PC-3 (cell line): ENCODE results near the gene SYNE1. TPM values are rescaled to one million over a fixed set of nuclear protein-coding genes. Genes with fewer than 3 reads are reported as not detected.

Experiments
- ATAC-seq: fragments of 200-7000 bp; cut with Tn5 transposase; 2 replicates; pipeline ENCODE4 v1.9.1; 2020; ENCODE audit warnings: mild to moderate bottlenecking, moderate library complexity
- BruUV-seq: library from RNA; stranded (reverse); fragments of 400-500 nt; replicated peaks from 2 replicates; lab custom pipeline; 2021; lab: Mats Ljungman, UMichigan
- CTCF ChIA-PET: fragments of 300-600 bp; sonication (Branson Sonifier 250); formaldehyde crosslinking; loops from one replicate; lab custom pipeline; 2022; ENCODE audit warnings: antibody characterized with exemption; lab: Charles Lee
- POLR2A ChIA-PET: fragments of 300-600 bp; sonication (Branson Sonifier 250); formaldehyde crosslinking; loops from one replicate; lab custom pipeline; 2022; ENCODE audit warnings: antibody characterized with exemption; ENCODE audit not compliant: unreplicated experiment; lab: Charles Lee
- DNase-seq: peaks from one replicate; pipeline ENCODE4 v3.0.0-alpha.2; 2015
- H2AFZ ChIP-seq: fragments of 300-600 bp; sonication (generic); 2 replicates; pipeline ENCODE4 v1.6.0; 2016; ENCODE audit warnings: antibody characterized with exemption, low read length
- H3F3A ChIP-seq: fragments of 300-600 bp; sonication (generic); one replicate; pipeline ENCODE4 v1.6.0; 2017; ENCODE audit warnings: antibody characterized with exemption, low read length, control low read depth, mild to moderate bottlenecking; ENCODE audit not compliant: unreplicated experiment
- H3K27ac ChIP-seq: fragments of 300-600 bp; sonication (generic); 2 replicates; pipeline ENCODE4 v1.5.1; 2016; ENCODE audit warnings: mild to moderate bottlenecking, low read length
- H3K27me3 ChIP-seq: fragments of 300-600 bp; sonication (generic); 2 replicates; pipeline ENCODE4 v1.6.1; 2016; ENCODE audit warnings: low read length, mixed read lengths
- H3K36me3 ChIP-seq: fragments of 300-600 bp; sonication (generic); 2 replicates; pipeline ENCODE4 v1.6.1; 2016; ENCODE audit warnings: low read depth, mixed run types, low read length, mixed read lengths
- H3K4me1 ChIP-seq: fragments of 300-600 bp; sonication (generic); 2 replicates; pipeline ENCODE4 v1.5.1; 2016; ENCODE audit warnings: low read length; ENCODE audit not compliant: insufficient read depth
- H3K4me2 ChIP-seq: fragments of 300-600 bp; sonication (generic); 2 replicates; pipeline ENCODE4 v1.6.0; 2016; ENCODE audit warnings: low read length
- H3K4me3 ChIP-seq: fragments of 300-600 bp; sonication (generic); 2 replicates; pipeline ENCODE4 v1.5.1; 2016; ENCODE audit warnings: mild to moderate bottlenecking, low read length, mixed read lengths
- H3K79me2 ChIP-seq: fragments of 300-600 bp; sonication (generic); 2 replicates; pipeline ENCODE4 v1.6.1; 2017; ENCODE audit warnings: low read length, mixed read lengths
- H3K9ac ChIP-seq: fragments of 300-600 bp; sonication (generic); 2 replicates; pipeline ENCODE4 v1.6.0; 2016; ENCODE audit warnings: mild to moderate bottlenecking, low read length
- H3K9me2 ChIP-seq: fragments of 300-600 bp; sonication (generic); replicated peaks from 2 replicates; pipeline ENCODE4 v1.6.1; 2016; ENCODE audit warnings: mixed run types, low read length, mixed read lengths
- H3K9me3 ChIP-seq: fragments of 300-600 bp; sonication (generic); 2 replicates; pipeline ENCODE4 v1.6.1; 2016; ENCODE audit warnings: low read length, mixed read lengths
- H4K20me1 ChIP-seq: fragments of 300-600 bp; sonication (generic); 2 replicates; pipeline ENCODE4 v1.6.1; 2016; ENCODE audit warnings: low read length, mixed read lengths
- EZH2 ChIP-seq: fragments of 300-600 bp; sonication (generic); IDR thresholded peaks from one replicate; pipeline ENCODE4 v1.6.1; 2017; ENCODE audit warnings: antibody characterized with exemption, mild to moderate bottlenecking, low read length; ENCODE audit not compliant: unreplicated experiment
- EZH2phosphoT487 ChIP-seq: fragments of 300-600 bp; sonication (generic); IDR thresholded peaks from 2 replicates; pipeline ENCODE4 v1.6.1; 2018; ENCODE audit warnings: mild to moderate bottlenecking, antibody characterized with exemption, low read length, borderline replicate concordance
- intact Hi-C: fragments of 100-400 bp; cut with micrococcal nuclease; formaldehyde crosslinking; loops from 2 replicates; pipeline ENCODE4 v1.9.0; 2023
- total RNA-seq: library from RNA; depleted of rRNA; stranded (reverse); fragments of >200 nt; gene quantifications from 2 replicates; pipeline ENCODE4 v1.2.3, GENCODE V29; 2014
- TF ChIP-seq, protein P1 (sequence below): fragments of 300-600 bp; sonication (generic); conservative IDR thresholded peaks from 2 replicates; pipeline ENCODE4 v1.5.1; 2017; ENCODE audit warnings: antibody characterized with exemption, low read depth, mild to moderate bottlenecking, low read length

Gene SYNE1
- total RNA-seq, 1 experiment from 2014 or later = 16.7 TPM

GRCh38 chr6:152508477-152508876 is 128.7 kb downstream of the SYNE1 start:
- Histone ChIP-seq H3K9me3 (no peaks in the 10 kb centered on the region), H3K79me2 (no peaks in the 10 kb centered on the region), H3F3A (no peaks in the 10 kb centered on the region), H3K4me2 (no peak overlapping the region), H3K9me2 (no peaks in the 10 kb centered on the region), H2AFZ (no peak overlapping the region), H3K4me1 (peaks cover 3% of the 10 kb centered on the region), H3K27me3 (no peaks in the 10 kb centered on the region), H3K4me3 (no peak overlapping the region), H3K36me3 (no peaks in the 10 kb centered on the region), H4K20me1 (no peaks in the 10 kb centered on the region), H3K27ac (no peak overlapping the region), H3K9ac (no peak overlapping the region)
- DNase-seq = no peak
- intact Hi-C loops = no loop called here
- CTCF ChIA-PET = no interaction called here
- no TSS peak for BruUV-seq
- POLR2A ChIA-PET = no interaction called here
- ATAC-seq = peak; percentile 50
- TF ChIP-seq EZH2phosphoT487 (no peak), EZH2 (no peak)
- TF ChIP-seq, protein P1, sequence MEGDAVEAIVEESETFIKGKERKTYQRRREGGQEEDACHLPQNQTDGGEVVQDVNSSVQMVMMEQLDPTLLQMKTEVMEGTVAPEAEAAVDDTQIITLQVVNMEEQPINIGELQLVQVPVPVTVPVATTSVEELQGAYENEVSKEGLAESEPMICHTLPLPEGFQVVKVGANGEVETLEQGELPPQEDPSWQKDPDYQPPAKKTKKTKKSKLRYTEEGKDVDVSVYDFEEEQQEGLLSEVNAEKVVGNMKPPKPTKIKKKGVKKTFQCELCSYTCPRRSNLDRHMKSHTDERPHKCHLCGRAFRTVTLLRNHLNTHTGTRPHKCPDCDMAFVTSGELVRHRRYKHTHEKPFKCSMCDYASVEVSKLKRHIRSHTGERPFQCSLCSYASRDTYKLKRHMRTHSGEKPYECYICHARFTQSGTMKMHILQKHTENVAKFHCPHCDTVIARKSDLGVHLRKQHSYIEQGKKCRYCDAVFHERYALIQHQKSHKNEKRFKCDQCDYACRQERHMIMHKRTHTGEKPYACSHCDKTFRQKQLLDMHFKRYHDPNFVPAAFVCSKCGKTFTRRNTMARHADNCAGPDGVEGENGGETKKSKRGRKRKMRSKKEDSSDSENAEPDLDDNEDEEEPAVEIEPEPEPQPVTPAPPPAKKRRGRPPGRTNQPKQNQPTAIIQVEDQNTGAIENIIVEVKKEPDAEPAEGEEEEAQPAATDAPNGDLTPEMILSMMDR = no peak

GRCh38 chr6:152503546-152503945 is 133.6 kb downstream of the SYNE1 start:
- BruUV-seq = no TSS peak
- Histone ChIP-seq H3K4me3 (no peak overlapping the region), H3K79me2 (no peaks in the 10 kb centered on the region), H2AFZ (no peak overlapping the region), H3K4me1 (peaks cover 17% of the 10 kb centered on the region), H3K4me2 (peak overlapping the region; percentile 31; the same call in 1 of the 2 replicates), H3K9ac (no peak overlapping the region), H3K9me3 (no peaks in the 10 kb centered on the region), H3K27me3 (no peaks in the 10 kb centered on the region), H3K9me2 (no peaks in the 10 kb centered on the region), H3K36me3 (no peaks in the 10 kb centered on the region), H4K20me1 (no peaks in the 10 kb centered on the region), H3K27ac (peak overlapping the region; percentile 25), H3F3A (no peaks in the 10 kb centered on the region)
- intact Hi-C loops = no loop called here
- ChIA-PET CTCF (no interaction called here), POLR2A (no interaction called here)
- DNase-seq (peak; percentile 53), ATAC-seq (peak; percentile 75)
- TF ChIP-seq EZH2 (no peak), EZH2phosphoT487 (no peak)
- TF ChIP-seq, protein P1 = no peak

- intact Hi-C loops = no loop called here
- ATAC-seq (peak; percentile 85), DNase-seq (peak; percentile 35)
- Histone ChIP-seq H3K9ac (no peak overlapping the region), H3K79me2 (no peaks in the 10 kb centered on the region), H3K9me2 (no peaks in the 10 kb centered on the region), H3K4me1 (peaks cover 17% of the 10 kb centered on the region), H3K27ac (peak overlapping the region; percentile 35), H3F3A (no peaks in the 10 kb centered on the region), H3K36me3 (no peaks in the 10 kb centered on the region), H3K4me3 (no peak overlapping the region), H3K9me3 (no peaks in the 10 kb centered on the region), H2AFZ (no peak overlapping the region), H3K27me3 (no peaks in the 10 kb centered on the region), H3K4me2 (peak overlapping the region; percentile 31; the same call in 1 of the 2 replicates), H4K20me1 (no peaks in the 10 kb centered on the region)
- TF ChIP-seq EZH2phosphoT487 (no peak), EZH2 (no peak)
- TF ChIP-seq, protein P1 = no peak
- no TSS peak for BruUV-seq
- POLR2A ChIA-PET = no interaction called here
- CTCF ChIA-PET = no interaction called here
Measured at GRCh38 chr6:152502421-152503188, 134.6 kb downstream of the SYNE1 start.
